Mucosa of stomach (tissue), 1 donor: Measurements from ENCODE around the gene DDX11.
"Not testable (repeated sequence)": the region's sequence is repeated elsewhere in the genome, so short reads cannot be mapped to it uniquely, and the experiment has no call there.

Experiments
- H3K27me3 ChIP-seq: one replicate; pipeline ENCODE4 v1.7.0; 2013; ENCODE audit warnings: mild to moderate bottlenecking, low read length; ENCODE audit not compliant: control insufficient read depth, insufficient read depth
- H3K36me3 ChIP-seq: one replicate; pipeline ENCODE4 v1.7.0; 2013; ENCODE audit warnings: low read length; ENCODE audit not compliant: control insufficient read depth, insufficient read depth
- H3K4me1 ChIP-seq: one replicate; pipeline ENCODE4 v1.7.0; 2013; ENCODE audit warnings: mild to moderate bottlenecking, low read length; ENCODE audit not compliant: control insufficient read depth, insufficient read depth
- H3K4me3 ChIP-seq: one replicate; pipeline ENCODE4 v1.7.0; 2013; ENCODE audit warnings: low read length
- H3K9ac ChIP-seq: one replicate; pipeline ENCODE4 v1.7.0; 2013; ENCODE audit warnings: mild to moderate bottlenecking, low read length, moderate library complexity
- H3K9me3 ChIP-seq: one replicate; pipeline ENCODE4 v1.7.0; 2013; ENCODE audit warnings: mild to moderate bottlenecking, low read length, moderate library complexity; ENCODE audit not compliant: control insufficient read depth
- donor health status: Pancreatic carcinoma.

Gene DDX11

DNA sequence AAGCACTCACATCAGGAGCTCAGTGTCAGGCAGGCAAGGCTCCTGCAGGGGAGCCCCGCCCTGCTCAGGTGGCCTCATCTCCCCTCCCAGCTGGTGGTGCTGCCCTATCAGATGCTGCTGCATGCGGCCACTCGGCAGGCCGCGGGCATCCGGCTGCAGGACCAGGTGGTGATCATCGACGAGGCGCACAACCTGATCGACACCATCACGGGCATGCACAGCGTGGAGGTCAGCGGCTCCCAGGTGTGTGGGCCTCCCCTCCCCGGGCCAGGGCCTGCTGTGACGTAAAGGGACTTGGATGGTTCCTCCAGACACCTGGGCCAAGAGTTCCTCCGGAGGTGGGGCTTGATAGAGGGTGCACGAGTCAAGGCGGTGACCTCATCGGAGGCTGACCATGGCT lies 18.0 kb downstream of the DDX11 start:
- not testable (repeated sequence) for H3K9ac ChIP-seq, H3K27me3 ChIP-seq, H3K36me3 ChIP-seq, H3K4me3 ChIP-seq, H3K4me1 ChIP-seq, H3K9me3 ChIP-seq

DNA sequence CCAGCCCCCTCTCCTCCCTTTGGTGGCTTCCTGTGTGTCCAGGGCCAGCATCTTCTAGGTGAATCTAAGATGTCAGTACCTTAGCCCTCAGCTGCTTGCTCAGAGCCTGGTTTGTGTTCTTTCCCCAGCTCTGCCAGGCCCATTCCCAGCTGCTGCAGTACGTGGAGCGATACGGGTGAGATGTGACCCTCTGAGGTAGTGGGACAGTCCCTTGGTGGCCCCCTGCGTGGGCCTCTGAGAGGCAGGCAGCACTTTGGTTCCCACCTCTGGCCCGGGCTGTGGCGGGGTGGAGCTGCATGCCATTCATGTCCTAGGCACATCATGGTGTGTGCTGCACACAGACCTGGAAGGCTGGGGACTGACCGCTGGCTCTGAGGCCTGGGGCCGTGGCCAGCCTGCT lies 19.1 kb downstream of the DDX11 start:
- not testable (repeated sequence) for H3K4me3 ChIP-seq, H3K9me3 ChIP-seq, H3K27me3 ChIP-seq, H3K9ac ChIP-seq, H3K4me1 ChIP-seq, H3K36me3 ChIP-seq

DNA sequence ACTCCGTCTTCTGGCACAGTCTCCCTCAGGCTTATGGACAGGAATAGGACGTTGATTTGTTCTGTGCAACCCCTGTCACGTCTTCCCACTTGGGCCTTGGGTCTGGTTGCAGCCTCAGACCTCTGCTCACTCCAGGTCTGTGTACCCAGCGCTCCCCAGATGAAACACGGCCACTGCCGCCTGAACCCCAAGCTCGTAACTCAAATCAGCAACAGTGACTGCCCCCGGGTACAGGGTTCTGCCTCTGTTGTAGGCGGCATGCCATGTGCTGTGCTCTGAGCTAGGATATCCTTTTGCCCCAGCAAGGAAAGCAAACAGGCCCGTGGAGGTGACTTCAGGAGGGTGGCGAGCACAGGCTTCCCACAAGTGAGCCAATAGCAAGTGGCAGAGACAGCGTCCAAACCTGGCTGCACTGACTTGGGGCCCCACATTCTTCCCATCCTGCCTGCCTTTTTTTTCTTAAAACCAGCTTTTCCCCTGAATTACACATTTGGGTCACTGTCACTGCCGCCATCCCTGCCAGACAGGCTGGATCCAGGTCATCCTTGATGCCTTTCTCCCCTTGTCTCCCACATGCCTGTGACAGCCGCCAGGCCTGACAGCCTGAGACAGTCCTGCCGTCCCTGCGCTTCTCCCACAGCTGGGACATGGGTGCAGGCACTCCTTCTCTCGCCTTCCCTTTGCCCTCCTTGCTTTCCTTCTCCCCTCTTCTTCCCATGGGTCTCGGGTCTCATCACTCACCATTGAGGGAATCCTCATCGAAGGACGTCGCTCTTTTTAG lies 21.6 kb downstream of the DDX11 start:
- H3K4me1 ChIP-seq, H3K36me3 ChIP-seq, H3K9ac ChIP-seq, H3K27me3 ChIP-seq, H3K9me3 ChIP-seq, H3K4me3 ChIP-seq: not testable (repeated sequence)

DNA sequence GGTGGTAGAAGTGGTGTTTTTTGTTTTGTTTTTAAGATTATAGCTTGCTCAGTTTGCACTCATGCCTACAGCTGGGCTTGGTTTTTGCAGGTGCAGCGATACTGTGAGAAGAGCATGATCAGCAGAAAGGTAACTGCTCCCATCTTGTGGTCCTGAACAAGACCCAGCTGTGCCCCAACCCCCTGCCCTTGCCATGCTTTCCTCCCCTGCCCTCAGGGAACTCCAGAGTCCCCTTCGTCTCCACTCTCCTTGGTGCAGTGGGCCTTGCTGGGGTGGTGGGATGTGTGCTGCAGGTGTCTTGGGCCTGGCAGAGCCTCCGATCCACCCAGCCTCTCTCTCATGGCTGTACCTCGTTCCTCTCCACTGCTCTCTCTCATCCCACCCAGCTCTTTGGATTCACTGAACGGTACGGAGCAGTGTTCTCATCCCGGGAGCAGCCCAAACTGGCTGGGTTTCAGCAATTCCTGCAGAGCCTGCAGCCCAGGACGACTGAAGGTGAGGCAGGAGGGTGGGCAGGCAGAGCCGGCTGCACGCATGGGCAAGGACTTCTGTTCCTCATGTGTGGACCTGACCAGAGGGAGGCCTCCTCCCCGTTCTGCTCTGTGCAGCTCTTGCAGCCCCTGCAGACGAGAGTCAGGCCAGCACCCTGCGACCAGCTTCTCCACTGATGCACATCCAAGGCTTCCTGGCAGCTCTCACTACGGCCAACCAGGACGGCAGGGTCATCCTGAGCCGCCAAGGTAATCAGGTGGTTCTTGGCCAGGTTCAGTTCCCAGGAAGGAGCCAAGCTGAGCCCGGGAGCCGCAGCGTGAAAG lies 22.8 kb downstream of the DDX11 start:
- H3K4me3 ChIP-seq, H3K36me3 ChIP-seq, H3K27me3 ChIP-seq, H3K4me1 ChIP-seq, H3K9me3 ChIP-seq, H3K9ac ChIP-seq: not testable (repeated sequence)

DNA sequence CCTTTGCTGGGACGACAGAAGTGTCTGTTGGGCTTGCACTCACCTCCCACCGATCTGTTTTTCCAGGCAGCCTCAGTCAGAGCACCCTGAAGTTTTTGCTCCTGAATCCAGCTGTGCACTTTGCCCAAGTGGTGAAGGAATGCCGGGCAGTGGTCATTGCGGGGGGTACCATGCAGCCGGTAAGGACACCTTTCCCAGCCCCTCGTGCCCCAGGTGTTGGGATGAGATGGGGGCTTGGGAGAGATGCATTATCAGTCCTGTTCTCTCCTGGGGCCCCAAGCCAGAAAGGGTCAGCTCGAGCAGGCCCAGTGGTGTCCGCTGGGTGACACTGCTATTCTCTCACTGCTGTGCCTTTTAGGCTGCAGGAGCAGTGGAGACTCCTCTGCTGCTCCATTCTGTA lies 24.2 kb downstream of the DDX11 start:
- H3K4me3 ChIP-seq, H3K27me3 ChIP-seq, H3K9me3 ChIP-seq, H3K36me3 ChIP-seq, H3K4me1 ChIP-seq, H3K9ac ChIP-seq: not testable (repeated sequence)

DNA sequence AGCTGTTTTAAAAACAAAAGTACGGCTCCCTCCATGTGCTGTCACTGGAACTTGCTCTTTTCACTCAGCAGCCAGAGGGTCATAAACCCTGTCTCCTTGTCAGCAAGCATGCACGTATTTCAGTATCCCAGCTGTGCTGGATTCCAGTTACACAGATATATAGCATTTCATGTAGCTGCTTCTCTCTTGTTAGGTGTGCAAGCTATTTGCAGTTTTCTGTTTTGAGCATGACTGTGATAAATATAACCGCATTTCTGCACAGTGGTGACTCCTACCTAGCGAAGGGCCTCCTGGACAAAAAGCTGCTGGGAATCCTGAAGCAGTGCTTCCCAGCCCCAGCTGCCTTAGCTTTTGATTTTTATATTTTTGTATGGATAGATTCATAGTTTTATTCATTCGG lies 24.7 kb downstream of the DDX11 start:
- H3K36me3 ChIP-seq, H3K9ac ChIP-seq, H3K27me3 ChIP-seq, H3K4me3 ChIP-seq, H3K9me3 ChIP-seq, H3K4me1 ChIP-seq: not testable (repeated sequence)

DNA sequence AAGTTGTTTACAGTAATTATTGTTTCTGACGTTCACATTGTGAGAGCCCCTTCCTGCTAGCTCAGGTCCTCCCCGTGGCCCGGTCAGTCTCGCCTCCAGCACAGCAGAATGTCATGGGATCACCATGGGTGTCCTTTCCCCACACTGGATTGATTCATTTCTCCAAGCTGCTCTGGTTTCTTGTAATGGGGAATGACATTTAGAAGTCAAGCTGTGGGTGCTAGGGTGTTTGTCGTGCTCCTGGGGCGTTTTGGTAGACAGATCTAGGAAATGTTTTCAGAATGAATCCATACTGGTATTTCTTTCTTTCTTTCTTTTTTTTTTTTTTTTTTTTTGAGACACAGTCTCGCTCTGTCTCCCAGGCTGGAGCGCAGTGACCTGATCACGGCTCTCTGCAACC lies 25.1 kb downstream of the DDX11 start:
- not testable (repeated sequence) for H3K27me3 ChIP-seq, H3K4me1 ChIP-seq, H3K36me3 ChIP-seq, H3K4me3 ChIP-seq, H3K9ac ChIP-seq, H3K9me3 ChIP-seq

DNA sequence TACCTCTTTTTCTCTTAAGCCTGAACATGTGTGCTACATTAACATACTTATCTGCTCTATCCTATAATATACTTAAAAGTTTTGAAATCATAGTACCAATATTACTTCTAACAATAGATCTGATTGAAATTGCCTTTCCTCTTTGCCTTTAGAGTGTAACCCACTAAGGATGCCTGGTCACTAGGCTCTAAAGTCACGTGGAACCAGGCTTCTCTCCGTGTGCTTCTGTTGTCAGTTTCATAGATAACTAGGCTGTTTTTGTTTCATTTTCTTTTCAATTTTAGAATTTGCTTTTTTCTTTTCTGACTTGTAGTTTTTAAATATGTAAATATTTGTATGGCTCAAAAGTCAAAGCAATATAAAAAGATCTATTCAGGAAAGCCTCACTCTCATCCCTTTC lies 25.8 kb downstream of the DDX11 start:
- peaks cover 12% of the 10 kb centered on the region for H3K4me1 ChIP-seq
- H3K9me3 ChIP-seq, H3K4me3 ChIP-seq, H3K27me3 ChIP-seq, H3K36me3 ChIP-seq, H3K9ac ChIP-seq: not testable (repeated sequence)

DNA sequence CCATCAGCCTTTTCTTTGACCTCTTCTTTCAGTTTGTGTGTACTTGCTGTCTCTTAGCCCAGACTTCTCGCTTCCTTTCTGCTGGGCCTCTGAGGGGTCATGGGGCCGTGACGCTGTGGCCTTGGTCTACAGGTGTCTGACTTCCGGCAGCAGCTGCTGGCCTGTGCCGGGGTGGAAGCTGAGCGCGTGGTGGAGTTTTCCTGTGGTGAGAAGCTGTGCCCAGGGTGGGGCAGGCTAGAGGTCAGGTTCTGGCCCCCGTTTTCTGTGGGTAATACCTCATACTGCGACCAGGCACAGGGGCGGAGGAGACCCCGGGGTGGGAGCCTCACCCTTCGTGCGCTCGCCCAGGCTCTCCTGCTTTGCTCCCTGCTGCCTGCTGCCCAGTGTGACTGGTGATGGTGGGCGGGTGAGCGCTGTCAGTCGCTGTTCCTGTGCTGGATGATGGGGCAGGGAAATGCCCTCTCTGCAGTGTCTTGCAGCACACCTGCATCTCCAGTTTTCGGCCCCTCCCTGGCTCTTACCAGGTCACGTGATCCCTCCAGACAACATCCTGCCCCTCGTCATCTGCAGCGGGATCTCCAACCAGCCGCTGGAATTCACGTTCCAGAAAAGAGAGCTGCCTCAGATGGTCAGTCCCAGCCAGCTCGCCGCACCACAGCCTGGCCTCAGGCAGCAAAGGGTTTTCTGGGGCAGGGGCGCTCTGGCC lies 27.0 kb downstream of the DDX11 start:
- H3K4me1 ChIP-seq, result peaks cover 13% of the 10 kb centered on the region
- H3K9ac ChIP-seq, H3K9me3 ChIP-seq, H3K36me3 ChIP-seq, H3K27me3 ChIP-seq, H3K4me3 ChIP-seq: not testable (repeated sequence)

DNA sequence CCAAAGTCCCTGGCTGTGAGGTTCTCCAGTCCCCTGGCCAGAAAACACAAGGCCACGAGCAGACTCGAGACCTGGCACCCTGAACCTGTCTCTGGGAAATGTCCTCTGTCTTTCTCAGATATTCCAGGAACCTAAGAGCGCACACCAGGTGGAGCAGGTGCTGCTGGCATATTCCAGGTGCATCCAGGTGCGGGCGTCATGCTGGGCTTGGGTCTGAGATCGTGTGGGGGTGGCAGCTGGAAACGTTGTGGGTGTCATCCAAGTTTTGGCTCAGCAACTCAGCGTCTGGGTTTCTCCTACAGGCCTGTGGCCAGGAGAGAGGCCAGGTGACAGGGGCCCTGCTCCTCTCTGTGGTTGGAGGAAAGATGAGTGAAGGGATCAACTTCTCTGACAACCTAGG lies 28.5 kb downstream of the DDX11 start:
- H3K4me3 ChIP-seq, H3K36me3 ChIP-seq, H3K9ac ChIP-seq, H3K27me3 ChIP-seq, H3K9me3 ChIP-seq: not testable (repeated sequence)
- H3K4me1 ChIP-seq, result peaks cover 13% of the 10 kb centered on the region

DNA sequence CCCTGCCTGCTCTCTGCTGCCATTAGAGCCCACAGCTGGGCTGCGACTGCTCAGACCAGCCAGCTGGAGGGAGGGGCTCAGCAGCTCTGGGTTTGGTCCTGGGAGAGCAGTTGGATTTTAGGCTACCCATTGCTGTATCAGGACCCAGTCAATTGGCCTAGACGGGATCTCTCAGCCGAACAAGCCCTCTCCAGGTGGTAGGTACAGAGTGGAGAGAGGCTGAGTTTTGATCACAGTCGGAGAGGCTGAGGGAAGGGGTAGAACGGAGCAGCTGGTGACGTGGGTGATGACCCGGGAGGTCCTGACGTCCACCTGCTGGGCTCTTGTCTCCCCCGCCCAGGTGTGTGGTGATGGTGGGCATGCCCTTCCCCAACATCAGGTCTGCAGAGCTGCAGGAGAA lies 28.9 kb downstream of the DDX11 start:
- H3K36me3 ChIP-seq, H3K9ac ChIP-seq, H3K4me3 ChIP-seq, H3K27me3 ChIP-seq, H3K9me3 ChIP-seq: not testable (repeated sequence)
- H3K4me1 ChIP-seq, result peaks cover 13% of the 10 kb centered on the region

DNA sequence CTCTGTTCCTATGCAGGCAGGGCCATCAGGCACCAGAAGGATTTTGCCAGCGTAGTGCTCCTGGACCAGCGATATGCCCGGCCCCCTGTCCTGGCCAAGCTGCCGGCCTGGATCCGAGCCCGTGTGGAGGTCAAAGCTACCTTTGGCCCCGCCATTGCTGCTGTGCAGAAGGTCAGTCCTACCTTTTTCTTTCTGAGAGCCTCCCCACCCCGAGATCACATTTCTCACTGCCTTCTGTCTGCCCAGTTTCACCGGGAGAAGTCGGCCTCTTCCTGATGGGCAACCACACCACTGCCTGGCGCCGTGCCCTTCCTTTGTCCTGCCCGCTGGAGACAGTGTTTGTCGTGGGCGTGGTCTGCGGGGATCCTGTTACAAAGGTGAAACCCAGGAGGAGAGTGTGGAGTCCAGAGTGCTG lies 29.9 kb downstream of the DDX11 start:
- Histone ChIP-seq H3K4me1 (peaks cover 13% of the 10 kb centered on the region), H3K9ac (peak overlapping the region; percentile 22)
- H3K9me3 ChIP-seq, H3K36me3 ChIP-seq, H3K27me3 ChIP-seq, H3K4me3 ChIP-seq: not testable (repeated sequence)
